Measurements from ENCODE around the gene PRRT1B. TPM values are rescaled to one million over a fixed set of nuclear protein-coding genes. Genes with fewer than 3 reads are reported as not detected.

The PRRT1B gene
- total RNA-seq, 1 donor = not detected

DNA sequence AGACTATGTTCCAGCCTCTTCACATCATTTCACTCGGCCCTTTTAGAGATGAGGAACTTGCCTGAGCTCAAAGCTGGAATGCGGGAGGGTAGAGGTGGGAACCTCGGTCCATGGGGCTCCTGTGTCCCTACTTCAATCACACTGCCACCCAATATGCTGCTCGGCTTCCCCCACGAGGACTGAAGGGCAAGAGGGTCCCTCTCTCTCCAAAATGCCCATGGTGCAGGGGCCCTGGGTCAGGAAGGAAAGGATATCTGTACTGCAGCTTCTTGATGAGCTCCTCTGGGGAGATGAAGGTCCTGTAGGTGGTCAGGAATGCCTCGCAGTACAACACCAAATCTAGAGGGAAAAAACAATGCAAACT is 46.5 kb downstream of the PRRT1B start:
- no peak for DNase-seq (ENCODE audit: low read depth)
- no peak for TF ChIP-seq CTCF (IDR thresholded peaks at IDR 0.05; ENCODE audit: insufficient read depth, low read length)

DNA sequence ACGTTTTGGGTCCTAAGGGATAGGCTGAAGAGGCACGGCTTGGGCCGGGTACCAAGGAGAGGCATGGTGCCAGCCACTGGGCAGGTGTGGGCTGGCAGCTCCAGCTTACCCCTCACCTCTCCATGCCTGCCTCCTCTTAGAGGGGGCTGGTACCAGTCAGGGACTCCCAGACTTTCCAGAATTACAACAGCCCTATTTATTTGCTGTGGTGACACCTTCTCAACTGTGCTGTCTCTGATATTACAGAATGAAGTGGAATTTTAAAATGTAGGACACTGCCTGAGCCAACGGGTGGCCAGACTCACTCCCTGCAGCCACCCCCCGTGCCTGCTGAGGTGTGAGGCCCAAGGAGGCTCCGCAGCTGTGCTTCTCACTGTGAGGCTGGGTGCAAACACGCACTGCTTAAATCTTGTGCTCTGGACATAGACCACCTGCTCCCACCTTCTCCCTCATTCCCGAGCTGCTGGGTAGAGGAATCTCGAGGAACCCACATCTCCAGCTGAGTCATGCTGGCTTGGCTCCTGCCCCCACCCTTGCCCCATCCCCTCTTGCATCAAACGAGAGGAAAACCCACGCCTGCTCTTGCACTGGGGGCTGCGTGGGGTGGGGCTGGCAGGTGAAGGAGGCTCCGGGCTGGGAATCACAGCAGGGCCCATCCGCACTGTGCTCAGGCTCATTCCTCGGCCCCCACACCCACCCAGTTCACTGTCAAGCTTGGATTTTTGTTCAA is 47.9 kb downstream of the PRRT1B start:
- no peak for TF ChIP-seq CTCF (IDR thresholded peaks at IDR 0.05; ENCODE audit: insufficient read depth, low read length)
- DNase-seq (ENCODE audit: low read depth) = no peak
- no peak overlapping the region for H3K4me3 ChIP-seq (ENCODE audit: low read depth, low read length)

More for the DNA sequence above, 46.5 kb downstream of the PRRT1B start:
- H3K4me3 ChIP-seq (ENCODE audit: low read depth, low read length) = no peak overlapping the region

DNA sequence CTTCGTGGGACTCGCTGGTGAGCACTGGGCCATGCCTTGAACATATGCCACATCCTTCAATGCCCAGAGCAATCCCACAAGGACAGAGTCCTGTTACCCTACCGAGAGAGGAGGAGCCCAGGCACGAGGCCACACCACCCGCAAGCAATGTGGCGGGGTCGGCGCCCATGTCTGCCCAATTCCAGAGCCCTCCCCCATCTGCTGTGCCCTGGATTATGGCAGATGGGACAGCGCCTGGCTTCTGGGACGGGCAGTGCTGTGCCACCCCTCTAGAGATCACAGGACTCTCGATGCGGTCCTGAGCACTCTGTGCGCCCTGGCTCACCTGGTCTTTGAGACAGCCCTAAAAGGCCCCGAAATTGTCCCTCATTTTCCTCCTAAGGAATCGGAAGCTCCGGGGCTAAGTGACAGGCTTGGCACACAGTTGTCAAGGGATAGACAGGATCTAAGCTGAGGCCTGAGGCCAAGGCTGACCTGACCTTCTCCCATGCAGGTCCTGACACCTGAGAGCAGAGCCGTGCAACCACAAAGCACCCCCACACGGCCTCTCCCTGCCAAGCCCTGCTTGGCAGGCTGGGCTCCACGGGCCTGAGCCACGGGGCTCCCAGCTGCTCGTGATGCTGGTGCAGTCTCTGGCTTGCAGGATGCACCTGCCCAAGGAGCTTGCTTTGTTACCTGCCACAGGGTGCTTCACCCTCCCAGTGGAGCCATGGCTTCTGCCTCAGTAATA is 48.8 kb downstream of the PRRT1B start:
- DNase-seq (ENCODE audit: low read depth) = no peak
- no peak for TF ChIP-seq CTCF (IDR thresholded peaks at IDR 0.05; ENCODE audit: insufficient read depth, low read length)

DNA sequence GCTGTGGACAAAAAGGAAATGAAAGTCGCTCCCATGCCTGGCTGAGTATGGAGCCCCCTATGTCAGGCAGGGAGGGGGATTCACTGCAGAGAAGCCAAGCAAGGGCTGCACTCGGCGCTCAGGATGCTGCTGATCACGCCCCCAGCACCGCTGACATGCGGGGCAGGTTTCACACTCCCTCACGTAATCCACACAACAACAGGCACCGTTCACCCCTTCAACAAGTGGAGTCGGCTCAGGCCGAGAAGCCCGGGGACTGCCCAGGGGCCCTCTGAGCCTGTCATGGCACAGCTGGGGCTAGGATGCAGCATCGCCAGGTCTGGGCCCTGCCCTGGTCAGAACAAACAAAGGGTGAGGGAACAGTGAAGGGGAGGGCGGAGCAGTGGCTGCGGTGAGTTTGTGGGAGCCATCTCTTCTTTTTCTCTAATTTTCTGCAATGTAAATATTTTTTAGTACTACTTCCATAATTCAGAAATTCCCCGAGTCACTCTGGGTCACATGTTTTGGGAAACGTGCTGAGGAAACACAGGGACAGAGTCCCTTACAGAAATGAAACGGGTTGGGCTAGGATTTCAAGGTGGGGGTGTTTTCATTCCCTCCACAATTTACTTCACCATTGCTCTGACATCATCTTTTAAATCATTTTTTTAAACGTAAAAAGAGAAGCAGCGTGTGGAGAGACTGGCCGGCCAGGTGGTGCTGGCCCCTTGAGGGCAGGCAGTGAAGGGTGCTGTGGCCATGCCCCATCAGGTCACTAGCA is 49.8 kb downstream of the PRRT1B start:
- no peak for TF ChIP-seq CTCF (IDR thresholded peaks at IDR 0.05; ENCODE audit: insufficient read depth, low read length)
- H3K4me3 ChIP-seq (ENCODE audit: low read depth, low read length) = no peak overlapping the region
- DNase-seq (ENCODE audit: low read depth) = no peak

More for the DNA sequence above, 48.8 kb downstream of the PRRT1B start:
- no peak overlapping the region for H3K4me3 ChIP-seq (ENCODE audit: low read depth, low read length)

DNA sequence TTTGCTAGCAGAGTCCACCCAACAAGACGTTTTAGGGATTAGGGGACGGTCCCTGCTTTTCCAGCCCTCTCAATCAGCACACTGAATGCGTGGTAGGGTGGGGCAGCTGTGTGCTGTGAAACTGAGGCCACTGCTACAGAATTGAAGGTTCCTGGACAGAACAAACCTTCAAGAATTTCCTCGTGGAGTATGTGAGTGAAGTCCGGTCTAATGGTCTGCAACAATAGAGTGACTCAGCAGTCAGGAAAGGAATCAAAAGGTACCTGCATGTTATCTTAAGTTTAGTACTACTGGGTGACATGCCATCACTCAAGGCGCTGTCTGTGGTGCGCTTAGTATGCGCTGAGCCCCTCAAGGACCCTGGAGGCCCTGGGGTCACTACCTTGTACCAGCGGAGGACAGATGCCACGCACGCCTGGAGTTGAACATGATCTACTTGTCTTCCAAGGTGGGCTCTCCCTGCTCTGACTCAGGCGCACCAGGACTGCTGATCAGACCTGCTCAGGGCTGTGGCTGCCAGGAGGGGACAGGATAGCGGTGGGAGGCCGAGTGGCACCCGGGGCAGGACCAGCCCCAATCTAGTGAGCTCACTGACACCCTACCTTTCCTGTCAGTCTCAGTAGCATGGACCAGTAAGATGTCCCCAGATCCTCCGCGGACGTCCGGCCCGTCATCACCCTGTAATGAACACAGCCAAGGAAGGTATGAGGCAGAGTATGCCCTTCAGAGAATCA is 50.5 kb downstream of the PRRT1B start:
- TF ChIP-seq CTCF (IDR thresholded peaks at IDR 0.05; ENCODE audit: insufficient read depth, low read length) = no peak
- H3K4me3 ChIP-seq (ENCODE audit: low read depth, low read length) = no peak overlapping the region
- no peak for DNase-seq (ENCODE audit: low read depth)

GRCh38 chr9:131596430-131596743 is 51.1 kb downstream of the PRRT1B start:
- H3K4me3 ChIP-seq (ENCODE audit: low read depth, low read length) = no peak overlapping the region
- no peak for DNase-seq (ENCODE audit: low read depth)

More at GRCh38 chr9:131596430-131596743, 51.1 kb downstream of the PRRT1B start:
- no peak for TF ChIP-seq CTCF (IDR thresholded peaks at IDR 0.05; ENCODE audit: insufficient read depth, low read length)
